Adrenal gland (tissue), 12 donors: ENCODE measurements around the gene OIT3. TPM values are rescaled to one million over a fixed set of nuclear protein-coding genes. Genes with fewer than 3 reads are reported as not detected.

ENCODE experiments used
- DNase-seq, 7 donors: peaks; one replicate each; pipeline ENCODE4 v3.0.0-alpha.2; 2019 to 2020
- H3K27ac ChIP-seq, 5 donors: fragments of 200-600 bp; sonication (generic) in 4 of 5; 1 replicate in 3 of 5; 2 replicates in 2 of 5; pipeline versions ENCODE4 v1.5.1 to v1.8.0; 2016 to 2020; ENCODE audit warnings: mild to moderate bottlenecking in 1 of 5
- H3K27me3 ChIP-seq: fragments of 200-600 bp; 2 replicates; pipeline ENCODE4 v1.8.0; 2021
- H3K36me3 ChIP-seq, 2 donors: fragments of 200-600 bp; replicated peaks in 1 of 2; 1 replicate in 1 of 2; 2 replicates in 1 of 2; pipeline versions ENCODE4 v1.5.1 to v1.8.0; 2018 to 2022
- H3K4me1 ChIP-seq, 2 donors: fragments of 200-600 bp; replicated peaks in 1 of 2; 1 replicate in 1 of 2; 2 replicates in 1 of 2; pipeline versions ENCODE4 v1.5.1 to v1.8.0; 2018 to 2021
- H3K4me3 ChIP-seq, 4 donors: fragments of 200-600 bp; sonication (generic) in 3 of 4; one replicate each; pipeline ENCODE4 v1.5.1; 2016 to 2018
- H3K9me3 ChIP-seq, 3 donors: fragments of 200-600 bp; sonication (generic) in 1 of 3; replicated peaks in 1 of 3; 1 replicate in 2 of 3; 2 replicates in 1 of 3; pipeline versions ENCODE4 v1.5.1 to v1.8.0; 2016 to 2021
- CTCF ChIP-seq, 6 experiments: fragments of 450-650 bp in 4 of 6; fragments of 200-600 bp in 2 of 6; sonication (generic) in 1 of 6; IDR thresholded peaks; 1 replicate in 5 of 6; 2 replicates in 1 of 6; pipeline versions ENCODE4 v1.5.1 to v1.8.0; 2016 to 2021; ENCODE audit warnings: antibody characterized with exemption in 6 of 6, mild to moderate bottlenecking in 2 of 6, moderate library complexity in 1 of 6
- POLR2A ChIP-seq, 2 donors: fragments of 450-650 bp; IDR thresholded peaks; one replicate each; pipeline ENCODE4 v1.6.1; 2017; ENCODE audit warnings: antibody characterized with exemption in 2 of 2, mild to moderate bottlenecking in 2 of 2, moderate library complexity in 1 of 2
- WGBS, 4 donors: extraction: QIAGEN DNeasy Blood & Tissue Kit in 2 of 4; methylation state at CpG; one replicate each; pipeline versions ENCODE4 v1.1.5 to v1.1.7; 2013 to 2017; 5-methylcytosine and 5-hydroxymethylcytosine counted together
- intact Hi-C, 2 donors: fragments of 100-400 bp; cut with DNase I; formaldehyde crosslinking; loops; one replicate each; pipeline versions ENCODE4 v1.14.1 to v1.15.0; 2022 to 2023
- polyA plus RNA-seq, 3 donors: library from polyadenylated mRNA; stranded (reverse); fragments of 200-250 nt in 2 of 3; fragments of 350-450 nt in 1 of 3; fragmentation: Illumina TruSeq in 1 of 3; extraction: RNeasy Lipid Tissue Mini Kit (QIAGEN cat#74804) in 1 of 3; gene quantifications; one replicate each; pipeline ENCODE4 v1.2.3, GENCODE V29; 2013 to 2014
- total RNA-seq, 9 donors: library from RNA; depleted of rRNA in 4 of 9; stranded (reverse); fragments of >200 nt in 4 of 9; fragments of 120-200 nt in 1 of 9; fragmentation: NEBNext Ultra II Directional in 1 of 9; extraction: Animal tissue kit (Norgen Biotek cat#: 25700) in 1 of 9; gene quantifications; one replicate each; pipeline versions ENCODE4 v1.1.0 to v1.2.4, GENCODE V29; 2013 to 2023
- donor health status: healthy with polysubstance abuse.
- donor health status: Bipolar disorder and iron deficiency.
- donor health status: DM: yes; HTN: yes; CAD: no.
- donor health status: DM: no; HTN: no; CAD: no.
- donor health status: DM: no; HTN: no; CAD: no.
- donor health status: DM: yes; HTN: yes; CAD: no.

The OIT3 gene
- total and polyA plus RNA-seq, 12 donors: 0.08 to 2.1 (median 0.22) TPM; not detected in 5

DNA sequence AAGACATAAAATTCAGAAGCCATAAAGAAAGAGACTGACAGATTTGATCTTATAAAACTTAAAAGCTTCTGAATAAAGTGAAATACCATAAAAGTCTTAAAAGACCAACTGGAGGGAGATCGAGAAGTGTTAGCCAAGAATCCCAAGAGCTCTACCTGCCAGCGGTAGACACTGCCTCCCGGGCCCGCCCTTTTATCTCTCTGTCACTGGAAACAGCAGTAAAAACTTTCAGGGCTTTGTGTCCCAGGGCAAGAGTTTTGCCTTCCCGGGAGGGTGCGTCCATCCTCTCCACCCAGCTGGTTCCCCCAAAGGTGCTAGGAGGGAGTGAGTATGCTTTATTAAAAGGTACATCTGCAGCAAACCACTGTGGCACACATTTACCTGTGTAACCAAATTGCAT, 55.2 kb downstream of the OIT3 start:
- DNase-seq: no peak
- no peak overlapping the region for H3K27ac ChIP-seq
- WGBS, 4 donors: 68 to 85% (median 73%) methylated on average over 6 of the region's 6 CpGs
- H3K4me1 ChIP-seq: no peaks in the 10 kb centered on the region
- H3K36me3 ChIP-seq: no peaks in the 10 kb centered on the region
- no peaks in the 10 kb centered on the region for H3K9me3 ChIP-seq
- H3K4me3 ChIP-seq: no peak overlapping the region
- intact Hi-C loops: no loop called here
- TF ChIP-seq CTCF (IDR thresholded peaks at IDR 0.05) (no peak), POLR2A (IDR thresholded peaks at IDR 0.05) (no peak)
- no peaks in the 10 kb centered on the region for H3K27me3 ChIP-seq

DNA sequence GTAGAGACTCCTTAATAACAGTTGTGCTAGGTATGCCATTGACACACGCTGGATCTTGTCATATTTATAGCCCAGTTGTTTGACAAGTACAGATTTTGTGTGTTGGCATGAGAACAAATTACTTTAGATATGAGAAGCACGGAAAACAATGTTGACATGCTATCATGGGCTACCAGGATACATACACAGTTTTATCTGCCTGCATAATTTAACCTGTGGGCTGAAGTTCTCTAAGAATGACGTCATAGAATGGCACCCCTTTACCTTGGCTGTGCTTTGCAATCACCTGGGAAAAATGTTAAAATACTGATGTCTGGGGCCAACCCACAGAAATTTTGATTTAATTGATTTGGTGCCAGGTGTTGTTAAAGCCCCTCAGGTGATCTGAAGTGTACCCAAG, 58.2 kb downstream of the OIT3 start:
- Histone ChIP-seq H3K4me3 (no peak overlapping the region), H3K4me1 (no peaks in the 10 kb centered on the region), H3K9me3 (no peaks in the 10 kb centered on the region), H3K27ac (no peak overlapping the region), H3K36me3 (no peaks in the 10 kb centered on the region), H3K27me3 (no peaks in the 10 kb centered on the region)
- no peak for DNase-seq
- TF ChIP-seq POLR2A (IDR thresholded peaks at IDR 0.05) (no peak), CTCF (IDR thresholded peaks at IDR 0.05) (no peak)
- intact Hi-C loops: no loop called here
- 58 to 73% (median 64%) methylated on average over 3 of the region's 3 CpGs for WGBS, 4 donors

DNA sequence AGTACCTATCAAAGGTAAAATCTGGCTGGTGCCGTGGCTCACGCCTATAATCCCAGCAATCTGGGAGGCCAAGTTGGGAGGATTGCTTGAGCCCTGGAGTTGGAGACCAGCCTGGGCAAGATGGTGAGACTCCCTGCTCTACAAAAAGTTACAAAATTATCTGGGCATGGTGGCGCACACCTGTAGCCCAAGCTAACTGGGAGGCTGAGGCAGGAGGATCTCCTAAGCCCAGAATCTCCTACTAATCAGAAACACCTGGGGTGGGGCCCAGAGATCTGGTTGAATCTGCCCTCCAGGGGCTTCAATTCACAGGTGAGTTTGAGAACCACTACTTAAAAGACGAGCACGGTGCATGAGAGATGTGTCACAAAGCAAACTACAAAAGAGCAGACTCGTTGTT, 58.6 kb downstream of the OIT3 start:
- H3K4me3 ChIP-seq: no peak overlapping the region
- no peak for TF ChIP-seq CTCF (IDR thresholded peaks at IDR 0.05)
- TF ChIP-seq POLR2A (IDR thresholded peaks at IDR 0.05): no peak
- H3K36me3 ChIP-seq: no peaks in the 10 kb centered on the region
- DNase-seq: no peak
- no peaks in the 10 kb centered on the region for H3K27me3 ChIP-seq
- 89 to 93% (median 92%) methylated on average over 6 of the region's 6 CpGs for WGBS, 4 donors
- H3K9me3 ChIP-seq: no peaks in the 10 kb centered on the region
- no peaks in the 10 kb centered on the region for H3K4me1 ChIP-seq
- H3K27ac ChIP-seq: no peak overlapping the region
- intact Hi-C loops: no loop called here

DNA sequence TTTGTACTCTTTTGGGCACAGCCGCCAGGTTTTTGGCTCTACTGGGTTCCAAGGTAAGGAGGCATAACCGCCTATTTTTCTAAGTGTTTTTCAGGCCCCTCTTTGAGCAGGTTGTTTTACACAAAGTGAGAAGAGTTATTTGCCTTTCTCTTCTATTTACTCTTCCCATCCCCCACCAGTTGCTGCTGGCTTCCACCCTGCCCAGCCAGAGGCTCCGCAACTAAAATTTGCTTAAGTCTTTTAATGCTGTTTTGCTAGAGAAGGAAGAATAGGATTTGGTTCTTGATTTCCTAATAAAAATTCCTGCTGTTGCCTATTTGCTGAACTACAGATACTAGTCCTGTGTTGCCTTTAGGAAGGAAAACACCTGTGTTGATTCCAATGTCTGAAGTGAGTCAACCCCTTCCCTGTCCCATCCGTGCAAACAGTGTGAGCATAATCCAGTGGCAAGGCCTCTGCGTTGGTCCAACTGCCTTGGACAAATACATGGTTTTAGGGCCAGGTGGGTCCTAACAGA, 59.2 kb downstream of the OIT3 start:
- H3K4me1 ChIP-seq: no peaks in the 10 kb centered on the region
- H3K27ac ChIP-seq: no peak overlapping the region
- H3K9me3 ChIP-seq: no peaks in the 10 kb centered on the region
- no peaks in the 10 kb centered on the region for H3K36me3 ChIP-seq
- no peak for DNase-seq
- intact Hi-C loops: no loop called here
- TF ChIP-seq CTCF (IDR thresholded peaks at IDR 0.05) (no peak), POLR2A (IDR thresholded peaks at IDR 0.05) (no peak)
- WGBS, 4 donors: 82 to 90% (median 88%) methylated on average over 5 of the region's 5 CpGs
- no peaks in the 10 kb centered on the region for H3K27me3 ChIP-seq
- H3K4me3 ChIP-seq: no peak overlapping the region
